Measurements from ENCODE around the gene CALCB. TPM values are rescaled to one million over a fixed set of nuclear protein-coding genes. Genes with fewer than 3 reads are reported as not detected.

CALCB gene
- total and polyA plus RNA-seq, 10 of the 15 experiments (the other 5 are each of a cell fraction or from before 2014, with no cell fraction given) = 0.09 to 0.28 (median 0.12) TPM; not detected in 3

GRCh38 chr11:15099267-15099666 lies 25.9 kb downstream of the CALCB start (continued):
- TF ChIP-seq ZNF384 (IDR thresholded peaks at IDR 0.05; ENCODE audit: borderline replicate concordance, low read depth, low read length) = no peak
- TF ChIP-seq USF2 (IDR thresholded peaks at IDR 0.05; ENCODE audit: borderline replicate concordance, low read depth, low read length) = no peak
- TF ChIP-seq CREM (IDR thresholded peaks at IDR 0.05; ENCODE audit: low read depth) = no peak
- TF ChIP-seq SUZ12 (IDR thresholded peaks at IDR 0.05; ENCODE audit: unreplicated experiment) = no peak
- no peak for TF ChIP-seq SREBF1 (IDR thresholded peaks at IDR 0.05; ENCODE audit: low read length)

- Histone ChIP-seq H3K27ac (ENCODE audit: control insufficient read depth, insufficient read depth) (no peak overlapping the region), H3K4me3 (no peak overlapping the region), H3K36me3 (ENCODE audit: control insufficient read depth in 2 of 2, insufficient read depth in 2 of 2, low read length in 1 of 2) (no peaks in the 10 kb centered on the region), H3K27me3 (replicated peaks in 1 of 2; ENCODE audit: control insufficient read depth in 2 of 2, insufficient read depth in 2 of 2, low read length in 1 of 2) (no peaks in the 10 kb centered on the region), H3K4me2 (ENCODE audit: control insufficient read depth, insufficient read depth) (no peak overlapping the region), H3K9ac (ENCODE audit: control insufficient read depth, insufficient read depth, low read length) (no peak overlapping the region), H3K79me2 (ENCODE audit: control insufficient read depth, insufficient read depth, low read length) (no peaks in the 10 kb centered on the region), H3K4me1 (ENCODE audit: control insufficient read depth, insufficient read depth, low read length) (no peaks in the 10 kb centered on the region), H2AFZ (ENCODE audit: control insufficient read depth, low read depth, low read length) (no peak overlapping the region), H4K20me1 (ENCODE audit: control insufficient read depth, insufficient read depth) (no peaks in the 10 kb centered on the region), H3K9me3 (replicated peaks; ENCODE audit: control insufficient read depth, insufficient read depth, low read length) (no peaks in the 10 kb centered on the region)
- no TSS peak for BruUV-seq (replicated peaks)
- SMC1A ChIA-PET (ENCODE audit: uncharacterized antibody, unreplicated experiment) = interaction anchor here (0.6 to 4.1 kb wide), 20 partner anchors 8 to 193 kb away, joined by 3 to 23 read pairs (median 5); partner anchors contain the start of gene INSC
- CTCF ChIA-PET = interaction anchor here (0.6 to 9.6 kb wide), 25 partner anchors 10 to 353 kb away, joined by 3 to 102 read pairs (median 5); no protein-coding TSS in a partner anchor
- in situ Hi-C loops (cut with MboI) (loop anchor here (5.0 kb wide), 2 partner anchors 56 to 96 kb away; no protein-coding TSS in a partner anchor), intact Hi-C loops (cut with micrococcal nuclease; ENCODE audit: unreplicated experiment) (loop anchor here (1.0 kb wide), 2 partner anchors 58 to 107 kb away; no protein-coding TSS in a partner anchor)
- ATAC-seq = peak; percentile 94
- DNase-seq (ENCODE audit: low read depth, low spot score) = no peak
- 20% methylated on average over 8 of the region's 8 CpGs for WGBS (ENCODE audit: insufficient coverage, insufficient replicate concordance, low lambda C conversion rate, missing lambda C conversion rate)
- FAIRE-seq = peak; percentile 13
- RAD21 ChIA-PET (ENCODE audit: unreplicated experiment) = interaction anchor here (0.5 to 2.5 kb wide), 11 partner anchors 9 to 978 kb away, joined by 3 to 17 read pairs (median 3); no protein-coding TSS in a partner anchor
- POLR2A ChIA-PET = no interaction called here
- TF ChIP-seq MYC (IDR thresholded peaks at IDR 0.05; ENCODE audit: insufficient read depth, insufficient read length, insufficient replicate concordance, low read length, severe bottlenecking) (no peak), KLF5 (IDR thresholded peaks at IDR 0.05; ENCODE audit: partially characterized antibody) (no peak), USF2 (IDR thresholded peaks at IDR 0.05; ENCODE audit: borderline replicate concordance, low read depth, low read length) (no peak), PAX5 (IDR thresholded peaks at IDR 0.05; ENCODE audit: borderline replicate concordance, low read depth, low read length) (no peak), MEF2A (IDR thresholded peaks at IDR 0.05; ENCODE audit: insufficient read depth, low read depth, low read length) (no peak), TCF7 (IDR thresholded peaks at IDR 0.05; ENCODE audit: borderline replicate concordance) (no peak), TCF3 (IDR thresholded peaks at IDR 0.05; ENCODE audit: borderline replicate concordance, insufficient read depth, low read depth, low read length) (no peak), HCFC1 (IDR thresholded peaks at IDR 0.05; ENCODE audit: low read length) (no peak), RELA (IDR thresholded peaks at IDR 0.05; ENCODE audit: borderline replicate concordance, partially characterized antibody) (no peak), CBX5 (IDR thresholded peaks at IDR 0.05; ENCODE audit: low read depth) (no peak), MYB (IDR thresholded peaks at IDR 0.05; ENCODE audit: borderline replicate concordance, low read depth, low read length) (no peak), NBN (IDR thresholded peaks at IDR 0.05) (no peak), ESRRA (IDR thresholded peaks at IDR 0.05; ENCODE audit: low read length) (no peak), EZH2 (IDR thresholded peaks at IDR 0.05; ENCODE audit: borderline replicate concordance, control insufficient read depth, low read depth, low read length) (no peak), ZSCAN29 (IDR thresholded peaks at IDR 0.05) (no peak), NFXL1 (IDR thresholded peaks at IDR 0.05; ENCODE audit: borderline replicate concordance) (no peak), SUZ12 (IDR thresholded peaks at IDR 0.05; ENCODE audit: unreplicated experiment) (no peak)
Measured at GRCh38 chr11:15101072-15101709, 27.8 kb downstream of the CALCB start.
